ENCODE results near the gene GMPR2. TPM values are rescaled to one million over a fixed set of nuclear protein-coding genes. Genes with fewer than 3 reads are reported as not detected.
A peak's percentile ranks its signal among the peaks of the same experiment; 100 is the strongest.

The GMPR2 gene
- total and polyA plus RNA-seq, 2 of the 13 experiments (the other 11 are each of a cell fraction or from before 2014, with no cell fraction given): 210 to 273 TPM

DNA sequence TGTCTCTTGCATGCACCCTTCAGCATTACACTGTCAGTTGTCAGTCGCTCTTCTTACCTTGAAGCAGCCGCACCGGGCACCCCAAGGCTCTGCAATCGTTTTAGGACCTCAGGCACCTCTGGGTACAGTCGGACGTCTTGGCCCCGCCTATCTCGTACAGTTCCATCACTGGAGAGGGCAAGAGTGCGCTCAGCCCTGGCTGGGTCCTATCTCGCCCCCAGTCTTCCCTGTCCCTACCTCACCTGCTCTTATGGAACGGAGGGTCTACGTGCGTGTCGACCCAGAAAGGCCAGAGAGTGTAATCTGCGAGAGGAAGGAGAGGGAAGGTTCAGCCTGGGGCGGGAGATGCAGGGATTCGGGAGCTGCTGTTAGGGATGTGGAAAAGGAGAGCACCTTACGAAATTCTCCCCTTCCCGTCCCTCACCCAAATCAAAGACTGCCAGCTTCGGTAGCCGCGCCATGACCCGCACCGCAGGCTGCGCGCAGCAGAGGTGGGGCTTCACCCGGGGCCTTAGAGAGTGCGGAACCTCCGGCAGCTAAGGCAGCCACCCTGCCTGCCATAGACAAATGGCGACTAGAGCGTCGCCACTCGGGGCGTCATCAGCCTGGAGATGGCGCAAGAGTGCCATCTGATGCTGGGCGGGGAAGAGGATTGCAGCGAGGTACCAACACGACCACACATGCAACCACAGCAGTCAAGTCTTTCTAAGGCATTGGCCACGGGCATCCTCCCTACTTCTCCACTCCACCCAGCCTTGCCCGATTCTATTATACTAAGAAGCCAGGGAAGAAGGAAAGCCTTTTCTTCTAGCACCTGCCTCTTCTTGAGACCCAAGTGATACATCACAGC, 17.0 kb upstream of the GMPR2 start, which contains the start of gene MDP1 (continued):
- TF ChIP-seq ZSCAN21 (CRISPR knock-in tag; IDR thresholded peaks at IDR 0.05; ENCODE audit: borderline replicate concordance) (peak; percentile 97), MTF1 (CRISPR knock-in tag; IDR thresholded peaks at IDR 0.05) (peak; percentile 84; the same call in 1 of the 2 replicates), KMT2A (CRISPR knock-in tag; IDR thresholded peaks at IDR 0.05) (peak; percentile 99), KLF6 (CRISPR knock-in tag; IDR thresholded peaks at IDR 0.05) (peak; percentile 98), NAIF1 (CRISPR knock-in tag; IDR thresholded peaks at IDR 0.05; ENCODE audit: borderline replicate concordance) (peak; percentile 94), ZNF326 (CRISPR knock-in tag; IDR thresholded peaks at IDR 0.05; ENCODE audit: borderline replicate concordance) (peak; percentile 95; the same call in 1 of the 2 replicates), ZNF768 (CRISPR knock-in tag; IDR thresholded peaks at IDR 0.05) (peak; percentile 93), MXI1 (IDR thresholded peaks at IDR 0.05; ENCODE audit: borderline replicate concordance, low read depth, low read length) (peak; percentile 94; the same call in 2 of the 3 replicates), SMAD9 (CRISPR knock-in tag; IDR thresholded peaks at IDR 0.05) (no peak), RORA (CRISPR knock-in tag; IDR thresholded peaks at IDR 0.05) (no peak), ZBTB7A (CRISPR knock-in tag; IDR thresholded peaks at IDR 0.05) (no peak; the same call in 1 of the 2 replicates), BORCS8-MEF2B (CRISPR knock-in tag; IDR thresholded peaks at IDR 0.05) (peak; percentile 99), NFE2 (CRISPR knock-in tag; IDR thresholded peaks at IDR 0.05) (no peak; the same call in 1 of the 2 replicates), NBN (conservative IDR thresholded peaks at IDR 0.05) (no peak), ZSCAN29 (CRISPR knock-in tag; conservative IDR thresholded peaks at IDR 0.05) (peak; percentile 96; the same call in 1 of the 2 replicates), PAX8 (CRISPR knock-in tag; IDR thresholded peaks at IDR 0.05; ENCODE audit: borderline replicate concordance) (peak; percentile 87), MBNL3 (CRISPR knock-in tag; conservative IDR thresholded peaks at IDR 0.05) (no peak)
- TF ChIP-seq, protein P1, sequence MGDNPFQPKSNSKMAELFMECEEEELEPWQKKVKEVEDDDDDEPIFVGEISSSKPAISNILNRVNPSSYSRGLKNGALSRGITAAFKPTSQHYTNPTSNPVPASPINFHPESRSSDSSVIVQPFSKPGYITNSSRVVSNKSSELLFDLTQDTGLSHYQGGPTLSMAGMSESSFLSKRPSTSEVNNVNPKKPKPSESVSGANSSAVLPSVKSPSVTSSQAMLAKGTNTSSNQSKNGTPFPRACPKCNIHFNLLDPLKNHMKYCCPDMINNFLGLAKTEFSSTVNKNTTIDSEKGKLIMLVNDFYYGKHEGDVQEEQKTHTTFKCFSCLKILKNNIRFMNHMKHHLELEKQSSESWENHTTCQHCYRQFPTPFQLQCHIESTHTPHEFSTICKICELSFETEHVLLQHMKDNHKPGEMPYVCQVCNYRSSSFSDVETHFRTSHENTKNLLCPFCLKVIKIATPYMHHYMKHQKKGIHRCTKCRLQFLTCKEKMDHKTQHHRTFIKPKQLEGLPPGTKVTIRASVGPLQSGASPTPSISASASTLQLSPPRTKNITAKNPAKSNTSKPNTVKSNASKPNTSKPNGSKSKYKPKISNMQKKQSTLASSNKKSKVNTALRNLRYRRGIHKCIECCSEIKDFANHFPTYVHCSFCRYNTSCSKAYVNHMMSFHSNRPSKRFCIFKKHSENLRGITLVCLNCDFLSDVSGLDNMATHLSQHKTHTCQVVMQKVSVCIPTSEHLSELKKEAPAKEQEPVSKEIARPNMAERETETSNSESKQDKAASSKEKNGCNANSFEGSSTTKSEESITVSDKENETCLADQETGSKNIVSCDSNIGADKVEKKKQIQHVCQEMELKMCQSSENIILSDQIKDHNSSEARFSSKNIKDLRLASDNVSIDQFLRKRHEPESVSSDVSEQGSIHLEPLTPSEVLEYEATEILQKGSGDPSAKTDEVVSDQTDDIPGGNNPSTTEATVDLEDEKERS (CRISPR knock-in tag; IDR thresholded peaks at IDR 0.05): peak; percentile 99
- TF ChIP-seq, protein P2, sequence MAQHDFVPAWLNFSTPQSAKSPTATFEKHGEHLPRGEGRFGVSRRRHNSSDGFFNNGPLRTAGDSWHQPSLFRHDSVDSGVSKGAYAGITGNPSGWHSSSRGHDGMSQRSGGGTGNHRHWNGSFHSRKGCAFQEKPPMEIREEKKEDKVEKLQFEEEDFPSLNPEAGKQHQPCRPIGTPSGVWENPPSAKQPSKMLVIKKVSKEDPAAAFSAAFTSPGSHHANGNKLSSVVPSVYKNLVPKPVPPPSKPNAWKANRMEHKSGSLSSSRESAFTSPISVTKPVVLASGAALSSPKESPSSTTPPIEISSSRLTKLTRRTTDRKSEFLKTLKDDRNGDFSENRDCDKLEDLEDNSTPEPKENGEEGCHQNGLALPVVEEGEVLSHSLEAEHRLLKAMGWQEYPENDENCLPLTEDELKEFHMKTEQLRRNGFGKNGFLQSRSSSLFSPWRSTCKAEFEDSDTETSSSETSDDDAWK (CRISPR knock-in tag; IDR thresholded peaks at IDR 0.05): no peak
- TF ChIP-seq, protein P3, sequence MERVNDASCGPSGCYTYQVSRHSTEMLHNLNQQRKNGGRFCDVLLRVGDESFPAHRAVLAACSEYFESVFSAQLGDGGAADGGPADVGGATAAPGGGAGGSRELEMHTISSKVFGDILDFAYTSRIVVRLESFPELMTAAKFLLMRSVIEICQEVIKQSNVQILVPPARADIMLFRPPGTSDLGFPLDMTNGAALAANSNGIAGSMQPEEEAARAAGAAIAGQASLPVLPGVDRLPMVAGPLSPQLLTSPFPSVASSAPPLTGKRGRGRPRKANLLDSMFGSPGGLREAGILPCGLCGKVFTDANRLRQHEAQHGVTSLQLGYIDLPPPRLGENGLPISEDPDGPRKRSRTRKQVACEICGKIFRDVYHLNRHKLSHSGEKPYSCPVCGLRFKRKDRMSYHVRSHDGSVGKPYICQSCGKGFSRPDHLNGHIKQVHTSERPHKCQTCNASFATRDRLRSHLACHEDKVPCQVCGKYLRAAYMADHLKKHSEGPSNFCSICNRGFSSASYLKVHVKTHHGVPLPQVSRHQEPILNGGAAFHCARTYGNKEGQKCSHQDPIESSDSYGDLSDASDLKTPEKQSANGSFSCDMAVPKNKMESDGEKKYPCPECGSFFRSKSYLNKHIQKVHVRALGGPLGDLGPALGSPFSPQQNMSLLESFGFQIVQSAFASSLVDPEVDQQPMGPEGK (CRISPR knock-in tag; IDR thresholded peaks at IDR 0.05): peak; percentile 86
- TF ChIP-seq, protein P4, sequence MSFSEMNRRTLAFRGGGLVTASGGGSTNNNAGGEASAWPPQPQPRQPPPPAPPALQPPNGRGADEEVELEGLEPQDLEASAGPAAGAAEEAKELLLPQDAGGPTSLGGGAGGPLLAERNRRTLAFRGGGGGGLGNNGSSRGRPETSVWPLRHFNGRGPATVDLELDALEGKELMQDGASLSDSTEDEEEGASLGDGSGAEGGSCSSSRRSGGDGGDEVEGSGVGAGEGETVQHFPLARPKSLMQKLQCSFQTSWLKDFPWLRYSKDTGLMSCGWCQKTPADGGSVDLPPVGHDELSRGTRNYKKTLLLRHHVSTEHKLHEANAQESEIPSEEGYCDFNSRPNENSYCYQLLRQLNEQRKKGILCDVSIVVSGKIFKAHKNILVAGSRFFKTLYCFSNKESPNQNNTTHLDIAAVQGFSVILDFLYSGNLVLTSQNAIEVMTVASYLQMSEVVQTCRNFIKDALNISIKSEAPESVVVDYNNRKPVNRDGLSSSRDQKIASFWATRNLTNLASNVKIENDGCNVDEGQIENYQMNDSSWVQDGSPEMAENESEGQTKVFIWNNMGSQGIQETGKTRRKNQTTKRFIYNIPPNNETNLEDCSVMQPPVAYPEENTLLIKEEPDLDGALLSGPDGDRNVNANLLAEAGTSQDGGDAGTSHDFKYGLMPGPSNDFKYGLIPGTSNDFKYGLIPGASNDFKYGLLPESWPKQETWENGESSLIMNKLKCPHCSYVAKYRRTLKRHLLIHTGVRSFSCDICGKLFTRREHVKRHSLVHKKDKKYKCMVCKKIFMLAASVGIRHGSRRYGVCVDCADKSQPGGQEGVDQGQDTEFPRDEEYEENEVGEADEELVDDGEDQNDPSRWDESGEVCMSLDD (CRISPR knock-in tag; IDR thresholded peaks at IDR 0.05; ENCODE audit: borderline replicate concordance): peak; percentile 52; the same call in 1 of the 2 replicates
